ENCODE measurements around the gene DDX3X.

The DDX3X gene

GRCh38 chrX:41329101-41329500 lies 4.9 kb upstream of the DDX3X start:
- H3K4me2 ChIP-seq (ENCODE audit: low read length): no peak overlapping the region
- H3K36me3 ChIP-seq (ENCODE audit: insufficient read depth, low read length): no peaks in the 10 kb centered on the region
- no peaks in the 10 kb centered on the region for H3K27me3 ChIP-seq (ENCODE audit: control insufficient read depth, insufficient read depth, low read length)
- no peak overlapping the region for H3K9ac ChIP-seq (ENCODE audit: low read depth, low read length)
- no peaks in the 10 kb centered on the region for H3K9me3 ChIP-seq (replicated peaks; ENCODE audit: low read length)
- H3K4me1 ChIP-seq (ENCODE audit: control insufficient read depth, insufficient read depth, low read length): peaks cover 17% of the 10 kb centered on the region
- no peak overlapping the region for H3K4me3 ChIP-seq (ENCODE audit: low read length)

GRCh38 chrX:41332005-41332404 lies 2.0 kb upstream of the DDX3X start:
- Histone ChIP-seq H3K4me1 (ENCODE audit: control insufficient read depth, insufficient read depth, low read length) (peaks cover 21% of the 10 kb centered on the region), H3K9me3 (replicated peaks; ENCODE audit: low read length) (no peaks in the 10 kb centered on the region), H3K4me3 (ENCODE audit: low read length) (peak overlapping the region; percentile 94), H3K36me3 (ENCODE audit: insufficient read depth, low read length) (peaks cover 4% of the 10 kb centered on the region), H3K4me2 (ENCODE audit: low read length) (peak overlapping the region; percentile 94), H3K9ac (ENCODE audit: low read depth, low read length) (peak overlapping the region; percentile 99), H3K27me3 (ENCODE audit: control insufficient read depth, insufficient read depth, low read length) (no peaks in the 10 kb centered on the region)

GRCh38 chrX:41332408-41333002 lies 1.5 kb upstream of the DDX3X start:
- peaks cover 5% of the 10 kb centered on the region for H3K36me3 ChIP-seq (ENCODE audit: insufficient read depth, low read length)
- peak overlapping the region; percentile 94 for H3K4me2 ChIP-seq (ENCODE audit: low read length)
- H3K9ac ChIP-seq (ENCODE audit: low read depth, low read length): peak overlapping the region; percentile 99
- peak overlapping the region; percentile 94 for H3K4me3 ChIP-seq (ENCODE audit: low read length)
- H3K27me3 ChIP-seq (ENCODE audit: control insufficient read depth, insufficient read depth, low read length): no peaks in the 10 kb centered on the region
- no peaks in the 10 kb centered on the region for H3K9me3 ChIP-seq (replicated peaks; ENCODE audit: low read length)
- peaks cover 25% of the 10 kb centered on the region for H3K4me1 ChIP-seq (ENCODE audit: control insufficient read depth, insufficient read depth, low read length)

- Histone ChIP-seq H3K36me3 (ENCODE audit: insufficient read depth, low read length) (peaks cover 11% of the 10 kb centered on the region), H3K4me1 (ENCODE audit: control insufficient read depth, insufficient read depth, low read length) (peaks cover 32% of the 10 kb centered on the region), H3K9me3 (replicated peaks; ENCODE audit: low read length) (no peaks in the 10 kb centered on the region), H3K4me3 (ENCODE audit: low read length) (peak overlapping the region; percentile 94), H3K27me3 (ENCODE audit: control insufficient read depth, insufficient read depth, low read length) (no peaks in the 10 kb centered on the region), H3K4me2 (ENCODE audit: low read length) (peak overlapping the region; percentile 94), H3K9ac (ENCODE audit: low read depth, low read length) (peak overlapping the region; percentile 99)
Measured at GRCh38 chrX:41333003-41333743, 789 bp upstream of the DDX3X start.

GRCh38 chrX:41334363-41335197 lies 618 bp downstream of the DDX3X start:
- Histone ChIP-seq H3K4me2 (ENCODE audit: low read length) (peak overlapping the region; percentile 94), H3K36me3 (ENCODE audit: insufficient read depth, low read length) (peaks cover 24% of the 10 kb centered on the region), H3K9me3 (replicated peaks; ENCODE audit: low read length) (no peaks in the 10 kb centered on the region), H3K27me3 (ENCODE audit: control insufficient read depth, insufficient read depth, low read length) (no peaks in the 10 kb centered on the region), H3K9ac (ENCODE audit: low read depth, low read length) (peak overlapping the region; percentile 99), H3K4me3 (ENCODE audit: low read length) (peak overlapping the region; percentile 94), H3K4me1 (ENCODE audit: control insufficient read depth, insufficient read depth, low read length) (peaks cover 43% of the 10 kb centered on the region)

GRCh38 chrX:41335198-41335957 lies 1.4 kb downstream of the DDX3X start:
- Histone ChIP-seq H3K4me2 (ENCODE audit: low read length) (peak overlapping the region; percentile 94), H3K9ac (ENCODE audit: low read depth, low read length) (peak overlapping the region; percentile 99), H3K4me3 (ENCODE audit: low read length) (peak overlapping the region; percentile 94), H3K36me3 (ENCODE audit: insufficient read depth, low read length) (peaks cover 30% of the 10 kb centered on the region), H3K9me3 (replicated peaks; ENCODE audit: low read length) (no peaks in the 10 kb centered on the region), H3K4me1 (ENCODE audit: control insufficient read depth, insufficient read depth, low read length) (peaks cover 43% of the 10 kb centered on the region), H3K27me3 (ENCODE audit: control insufficient read depth, insufficient read depth, low read length) (no peaks in the 10 kb centered on the region)

GRCh38 chrX:41335958-41336331 lies 2.0 kb downstream of the DDX3X start:
- Histone ChIP-seq H3K27me3 (ENCODE audit: control insufficient read depth, insufficient read depth, low read length) (no peaks in the 10 kb centered on the region), H3K9ac (ENCODE audit: low read depth, low read length) (peak overlapping the region; percentile 99), H3K9me3 (replicated peaks; ENCODE audit: low read length) (no peaks in the 10 kb centered on the region), H3K4me2 (ENCODE audit: low read length) (peak overlapping the region; percentile 94), H3K36me3 (ENCODE audit: insufficient read depth, low read length) (peaks cover 35% of the 10 kb centered on the region), H3K4me3 (ENCODE audit: low read length) (peak overlapping the region; percentile 94), H3K4me1 (ENCODE audit: control insufficient read depth, insufficient read depth, low read length) (peaks cover 43% of the 10 kb centered on the region)

GRCh38 chrX:41336447-41336846 lies 2.5 kb downstream of the DDX3X start:
- Histone ChIP-seq H3K4me1 (ENCODE audit: control insufficient read depth, insufficient read depth, low read length) (peaks cover 43% of the 10 kb centered on the region), H3K27me3 (ENCODE audit: control insufficient read depth, insufficient read depth, low read length) (no peaks in the 10 kb centered on the region), H3K9me3 (replicated peaks; ENCODE audit: low read length) (no peaks in the 10 kb centered on the region), H3K4me3 (ENCODE audit: low read length) (peak overlapping the region; percentile 94), H3K36me3 (ENCODE audit: insufficient read depth, low read length) (peaks cover 40% of the 10 kb centered on the region), H3K9ac (ENCODE audit: low read depth, low read length) (peak overlapping the region; percentile 99), H3K4me2 (ENCODE audit: low read length) (peak overlapping the region; percentile 94)

GRCh38 chrX:41337140-41337539 lies 3.2 kb downstream of the DDX3X start:
- Histone ChIP-seq H3K27me3 (ENCODE audit: control insufficient read depth, insufficient read depth, low read length) (no peaks in the 10 kb centered on the region), H3K4me1 (ENCODE audit: control insufficient read depth, insufficient read depth, low read length) (peaks cover 41% of the 10 kb centered on the region), H3K9me3 (replicated peaks; ENCODE audit: low read length) (no peaks in the 10 kb centered on the region), H3K4me2 (ENCODE audit: low read length) (peak overlapping the region; percentile 94), H3K36me3 (ENCODE audit: insufficient read depth, low read length) (peaks cover 47% of the 10 kb centered on the region), H3K9ac (ENCODE audit: low read depth, low read length) (peak overlapping the region; percentile 13), H3K4me3 (ENCODE audit: low read length) (peak overlapping the region; percentile 94)

- Histone ChIP-seq H3K4me1 (ENCODE audit: control insufficient read depth, insufficient read depth, low read length) (peaks cover 33% of the 10 kb centered on the region), H3K36me3 (ENCODE audit: insufficient read depth, low read length) (peaks cover 60% of the 10 kb centered on the region), H3K4me2 (ENCODE audit: low read length) (peak overlapping the region; percentile 94), H3K4me3 (ENCODE audit: low read length) (no peak overlapping the region), H3K9me3 (replicated peaks; ENCODE audit: low read length) (no peaks in the 10 kb centered on the region), H3K27me3 (ENCODE audit: control insufficient read depth, insufficient read depth, low read length) (no peaks in the 10 kb centered on the region), H3K9ac (ENCODE audit: low read depth, low read length) (no peak overlapping the region)
Measured at GRCh38 chrX:41338436-41338835, 4.5 kb downstream of the DDX3X start.

GRCh38 chrX:41339148-41339547 lies 5.2 kb downstream of the DDX3X start:
- Histone ChIP-seq H3K4me1 (ENCODE audit: control insufficient read depth, insufficient read depth, low read length) (peaks cover 31% of the 10 kb centered on the region), H3K36me3 (ENCODE audit: insufficient read depth, low read length) (peaks cover 67% of the 10 kb centered on the region)

More at GRCh38 chrX:41339148-41339547, 5.2 kb downstream of the DDX3X start:
- no peaks in the 10 kb centered on the region for H3K27me3 ChIP-seq (ENCODE audit: control insufficient read depth, insufficient read depth, low read length)
- H3K4me3 ChIP-seq (ENCODE audit: low read length): no peak overlapping the region
- no peak overlapping the region for H3K9ac ChIP-seq (ENCODE audit: low read depth, low read length)
- peak overlapping the region; percentile 48 for H3K4me2 ChIP-seq (ENCODE audit: low read length)
- no peaks in the 10 kb centered on the region for H3K9me3 ChIP-seq (replicated peaks; ENCODE audit: low read length)
